Smooth muscle cell (in vitro differentiated cells): ENCODE measurements around the gene PRR22. TPM values are rescaled to one million over a fixed set of nuclear protein-coding genes. Genes with fewer than 3 reads are reported as not detected.

Experiments used
- DNase-seq: peaks from one replicate; lab custom pipeline; 2025; ENCODE audit not compliant: unreplicated experiment; lab: John Stamatoyannopoulos, UW
- H2AFZ ChIP-seq: fragments of 200-600 bp; sonication (generic); 2 replicates; pipeline ENCODE4 v1.6.0; 2016; ENCODE audit warnings: antibody characterized with exemption, low read depth, mild to moderate bottlenecking
- H3F3A ChIP-seq: fragments of 200-600 bp; sonication (generic); 2 replicates; pipeline ENCODE4 v1.6.0; 2017; ENCODE audit warnings: antibody characterized with exemption, low read depth
- H3K27ac ChIP-seq: fragments of 200-600 bp; sonication (generic); 2 replicates; pipeline ENCODE4 v1.5.1; 2016; ENCODE audit warnings: low read depth, mild to moderate bottlenecking
- H3K27me3 ChIP-seq: fragments of 200-600 bp; sonication (generic); 2 replicates; pipeline ENCODE4 v1.6.1; 2016; ENCODE audit warnings: low read depth, mild to moderate bottlenecking
- H3K36me3 ChIP-seq: fragments of 200-600 bp; sonication (generic); 2 replicates; pipeline ENCODE4 v1.5.1; 2016; ENCODE audit warnings: low read depth
- H3K4me1 ChIP-seq: fragments of 200-600 bp; sonication (generic); 2 replicates; pipeline ENCODE4 v1.5.1; 2016; ENCODE audit warnings: low read depth
- H3K4me2 ChIP-seq: fragments of 200-600 bp; sonication (generic); 2 replicates; pipeline ENCODE4 v1.6.0; 2016; ENCODE audit warnings: mild to moderate bottlenecking
- H3K4me3 ChIP-seq: fragments of 200-600 bp; sonication (generic); 2 replicates; pipeline ENCODE4 v1.5.1; 2016; ENCODE audit warnings: mild to moderate bottlenecking
- H3K79me2 ChIP-seq: fragments of 200-600 bp; sonication (generic); 2 replicates; pipeline ENCODE4 v1.6.0; 2016; ENCODE audit warnings: low read depth, mild to moderate bottlenecking
- H3K9ac ChIP-seq: fragments of 200-600 bp; sonication (generic); 2 replicates; pipeline ENCODE4 v1.6.0; 2016; ENCODE audit warnings: low read depth
- H3K9me3 ChIP-seq: fragments of 200-600 bp; sonication (generic); replicated peaks from 2 replicates; pipeline ENCODE4 v1.5.1; 2016; ENCODE audit warnings: low read depth
- H4K20me1 ChIP-seq: fragments of 200-600 bp; sonication (generic); 2 replicates; pipeline ENCODE4 v1.6.0; 2016; ENCODE audit warnings: low read depth
- WGBS: methylation state at CpG from one replicate; pipeline ENCODE4 v1.1.7; 2016; ENCODE audit warnings: low lambda C conversion rate; 5-methylcytosine and 5-hydroxymethylcytosine counted together
- polyA plus RNA-seq: library from polyadenylated mRNA; unstranded; fragments of >200 nt; fragmentation: Nextera tagmentation; extraction: Ambion mirVana; gene quantifications from 2 replicates; pipeline ENCODE4 v1.2.1, GENCODE V29; 2016
- total RNA-seq: library from RNA; depleted of rRNA; stranded (reverse); fragments of >200 nt; gene quantifications from 2 replicates; pipeline ENCODE4 v1.2.3, GENCODE V29; 2014
- TF ChIP-seq, protein P1 (sequence below): fragments of 200-600 bp; sonication (generic); IDR thresholded peaks from 2 replicates; pipeline ENCODE4 v1.5.1; 2017; ENCODE audit warnings: borderline replicate concordance, mild to moderate bottlenecking, antibody characterized with exemption; ENCODE audit not compliant: insufficient read depth, poor library complexity, severe bottlenecking

Gene PRR22
- total and polyA plus RNA-seq, 2 experiments from 2014 or later, result 0.65 to 1.5 TPM

GRCh38 chr19:5799247-5800241 is 15.0 kb upstream of the PRR22 start:
- no peak for DNase-seq

GRCh38 chr19:5798244-5798643 is 13.7 kb upstream of the PRR22 start:
- Histone ChIP-seq H3K36me3 (no peaks in the 10 kb centered on the region), H3K4me1 (no peaks in the 10 kb centered on the region), H2AFZ (no peak overlapping the region), H3K27me3 (no peaks in the 10 kb centered on the region), H3K4me3 (no peak overlapping the region), H3F3A (peaks cover under 1% of the 10 kb centered on the region), H3K27ac (no peak overlapping the region), H3K9me3 (no peaks in the 10 kb centered on the region), H3K4me2 (no peak overlapping the region), H3K9ac (no peak overlapping the region), H4K20me1 (no peaks in the 10 kb centered on the region), H3K79me2 (no peaks in the 10 kb centered on the region)
- no peak for DNase-seq
- WGBS, result 95% methylated on average over 8 of the region's 8 CpGs
- TF ChIP-seq, protein P1, sequence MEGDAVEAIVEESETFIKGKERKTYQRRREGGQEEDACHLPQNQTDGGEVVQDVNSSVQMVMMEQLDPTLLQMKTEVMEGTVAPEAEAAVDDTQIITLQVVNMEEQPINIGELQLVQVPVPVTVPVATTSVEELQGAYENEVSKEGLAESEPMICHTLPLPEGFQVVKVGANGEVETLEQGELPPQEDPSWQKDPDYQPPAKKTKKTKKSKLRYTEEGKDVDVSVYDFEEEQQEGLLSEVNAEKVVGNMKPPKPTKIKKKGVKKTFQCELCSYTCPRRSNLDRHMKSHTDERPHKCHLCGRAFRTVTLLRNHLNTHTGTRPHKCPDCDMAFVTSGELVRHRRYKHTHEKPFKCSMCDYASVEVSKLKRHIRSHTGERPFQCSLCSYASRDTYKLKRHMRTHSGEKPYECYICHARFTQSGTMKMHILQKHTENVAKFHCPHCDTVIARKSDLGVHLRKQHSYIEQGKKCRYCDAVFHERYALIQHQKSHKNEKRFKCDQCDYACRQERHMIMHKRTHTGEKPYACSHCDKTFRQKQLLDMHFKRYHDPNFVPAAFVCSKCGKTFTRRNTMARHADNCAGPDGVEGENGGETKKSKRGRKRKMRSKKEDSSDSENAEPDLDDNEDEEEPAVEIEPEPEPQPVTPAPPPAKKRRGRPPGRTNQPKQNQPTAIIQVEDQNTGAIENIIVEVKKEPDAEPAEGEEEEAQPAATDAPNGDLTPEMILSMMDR, result no peak

More at GRCh38 chr19:5799247-5800241, 15.0 kb upstream of the PRR22 start:
- Histone ChIP-seq H3F3A (peaks cover 11% of the 10 kb centered on the region), H2AFZ (no peak overlapping the region), H3K27me3 (peaks cover 4% of the 10 kb centered on the region), H3K4me1 (no peaks in the 10 kb centered on the region), H3K36me3 (no peaks in the 10 kb centered on the region), H3K4me2 (no peak overlapping the region), H3K9ac (no peak overlapping the region), H4K20me1 (no peaks in the 10 kb centered on the region), H3K27ac (no peak overlapping the region), H3K9me3 (no peaks in the 10 kb centered on the region), H3K79me2 (no peaks in the 10 kb centered on the region), H3K4me3 (no peak overlapping the region)
- 63% methylated on average over 36 of the region's 37 CpGs for WGBS
- TF ChIP-seq, protein P1, result no peak

GRCh38 chr19:5795382-5795919 is 10.9 kb upstream of the PRR22 start:
- Histone ChIP-seq H3K27ac (no peak overlapping the region), H3K4me3 (no peak overlapping the region), H3K4me1 (no peaks in the 10 kb centered on the region), H3K27me3 (no peaks in the 10 kb centered on the region), H4K20me1 (no peaks in the 10 kb centered on the region), H3K9ac (no peak overlapping the region), H3K4me2 (no peak overlapping the region), H3K36me3 (no peaks in the 10 kb centered on the region), H3K79me2 (no peaks in the 10 kb centered on the region), H2AFZ (no peak overlapping the region), H3F3A (no peaks in the 10 kb centered on the region), H3K9me3 (no peaks in the 10 kb centered on the region)
- DNase-seq, result no peak
- TF ChIP-seq, protein P1, result no peak
- 87% methylated on average over 7 of the region's 7 CpGs for WGBS
